Measurements from ENCODE around the gene CELSR1. TPM values are rescaled to one million over a fixed set of nuclear protein-coding genes. Genes with fewer than 3 reads are reported as not detected.

CELSR1 gene
- total RNA-seq, 1 experiment from 2014 or later: 22.6 TPM

GRCh38 chr22:46531581-46532175 is 5.7 kb downstream of the CELSR1 start:
- Histone ChIP-seq H2AK5ac (ENCODE audit: insufficient read length, low read length) (no peak overlapping the region), H2BK15ac (ENCODE audit: low read depth, low read length) (no peak overlapping the region), H3K4ac (ENCODE audit: low read depth, low read length) (no peak overlapping the region), H2BK5ac (ENCODE audit: insufficient read length, low read length) (no peak overlapping the region), H3K23ac (ENCODE audit: insufficient read length, low read depth, low read length) (no peak overlapping the region), H4K5ac (ENCODE audit: insufficient read length, low read depth, low read length) (no peak overlapping the region), H3K4me1 (ENCODE audit: insufficient read depth, low read length) (peaks cover 2% of the 10 kb centered on the region; the same call in 1 of the 2 replicates), H3K14ac (ENCODE audit: insufficient read depth, low read length) (no peak overlapping the region; the same call in 1 of the 2 replicates), H4K8ac (replicated peaks; ENCODE audit: insufficient read length, low read depth, low read length) (no peak overlapping the region), H2BK20ac (ENCODE audit: low read depth, low read length, poor library complexity, severe bottlenecking) (no peak overlapping the region), H3K27ac (ENCODE audit: insufficient read length, low read depth, low read length) (no peak overlapping the region), H4K20me1 (ENCODE audit: control insufficient read depth, insufficient read depth, insufficient read length) (no peaks in the 10 kb centered on the region), H3K27me3 (ENCODE audit: insufficient read depth, low read length) (peaks cover 5% of the 10 kb centered on the region; the same call in 1 of the 2 replicates), H3K18ac (ENCODE audit: insufficient read length, low read depth, low read length) (no peak overlapping the region), H3K4me2 (ENCODE audit: insufficient read depth, insufficient read length, low read length) (no peak overlapping the region), H2BK12ac (ENCODE audit: insufficient read length, low read depth, low read length) (no peak overlapping the region), H3K56ac (ENCODE audit: insufficient read length, low read depth, low read length) (no peak overlapping the region), H2AFZ (ENCODE audit: low read length) (no peak overlapping the region), H3K9me3 (ENCODE audit: control insufficient read depth, low read depth, low read length) (no peaks in the 10 kb centered on the region), H4K91ac (ENCODE audit: insufficient read length, low read depth, low read length) (no peak overlapping the region), H3K79me1 (ENCODE audit: insufficient read depth, low read depth, low read length, poor library complexity, severe bottlenecking) (no peaks in the 10 kb centered on the region), H3T11ph (ENCODE audit: low read length) (no peak overlapping the region), H3K79me2 (ENCODE audit: insufficient read depth, low read length) (no peaks in the 10 kb centered on the region), H2BK120ac (ENCODE audit: low read depth, low read length, poor library complexity, severe bottlenecking) (no peak overlapping the region), H3K9ac (ENCODE audit: extremely low read depth, insufficient read length, low read length) (no peak overlapping the region), H3K23me2 (ENCODE audit: insufficient read length, low read depth, low read length, poor library complexity, severe bottlenecking) (peaks cover 2% of the 10 kb centered on the region)
- Mint-ChIP-seq H3K27ac (no peak overlapping the region; a peak in 1 of 7 replicates), H3K36me3 (ENCODE audit: insufficient read depth in 1 of 3, low read depth in 3 of 3) (peaks cover 24 to 45% (median 40%) of the 10 kb centered on the region in 3 experiments), H3K27me3 (ENCODE audit: low read depth) (peaks cover 25% of the 10 kb centered on the region), H3K9me3 (peaks cover 0 to 20% of the 10 kb centered on the region in 2 experiments; a peak in 2 of 5 replicates), H3K4me3 (no peak overlapping the region), H3K4me1 (peaks cover 22 to 32% of the 10 kb centered on the region in 2 experiments)
- TF ChIP-seq CTCF (conservative IDR thresholded peaks at IDR 0.05): no peak
- no CpG with 5 or more reads among the region's 16 CpGs for WGBS (ENCODE audit: extremely low coverage, insufficient read length, low lambda C conversion rate)
- DNase-seq: no peak

All from H9 (cell line).